ENCODE measurements around the gene TDRD15. TPM values are rescaled to one million over a fixed set of nuclear protein-coding genes. Genes with fewer than 3 reads are reported as not detected.

Gene TDRD15
- total and polyA plus RNA-seq, 2 of the 13 experiments (the other 11 are each of a cell fraction or from before 2014, with no cell fraction given): 0.12 to 0.29 TPM

DNA sequence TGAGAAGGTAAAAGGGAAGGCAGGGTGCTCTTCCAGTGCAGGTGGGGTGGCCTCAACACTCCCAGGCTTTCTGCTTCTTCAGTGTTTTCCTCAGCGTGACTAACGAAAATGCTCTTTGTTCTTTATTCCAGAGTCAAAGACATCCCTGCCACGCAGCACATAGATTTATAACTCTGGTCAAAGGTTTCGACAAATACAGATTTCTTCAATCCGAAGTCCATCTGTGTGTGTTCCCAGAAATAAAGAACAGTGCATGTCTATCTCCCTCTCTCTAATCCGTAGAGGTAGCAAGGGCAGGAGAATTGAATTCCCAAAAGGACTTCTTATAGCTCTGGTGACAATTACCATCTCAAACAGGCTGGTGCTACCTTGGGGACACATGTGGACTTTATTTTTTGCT is 26.4 kb upstream of the TDRD15 start (continued):
- TF ChIP-seq HNF1B (CRISPR knock-in tag; IDR thresholded peaks at IDR 0.05) (no peak), ZKSCAN8 (CRISPR knock-in tag; IDR thresholded peaks at IDR 0.05; ENCODE audit: borderline replicate concordance) (no peak), ARID3A (IDR thresholded peaks at IDR 0.05; ENCODE audit: low read depth, low read length) (peak; percentile 66), ISL2 (CRISPR knock-in tag; IDR thresholded peaks at IDR 0.05) (0 out of 2 replicates have a peak, but pooled peaks have one; percentile 22), ZNF782 (CRISPR knock-in tag; IDR thresholded peaks at IDR 0.05; ENCODE audit: borderline replicate concordance) (no peak), MEIS2 (CRISPR knock-in tag; IDR thresholded peaks at IDR 0.05) (0 out of 2 replicates have a peak, but pooled peaks have one; percentile 28), ZNF235 (CRISPR knock-in tag; IDR thresholded peaks at IDR 0.05; ENCODE audit: borderline replicate concordance) (no peak), ZNF253 (CRISPR knock-in tag; IDR thresholded peaks at IDR 0.05; ENCODE audit: borderline replicate concordance) (no peak), LCORL (IDR thresholded peaks at IDR 0.05) (no peak), LCORL (CRISPR knock-in tag; IDR thresholded peaks at IDR 0.05) (peak; percentile 4; the same call in 1 of the 2 replicates), RARA (CRISPR knock-in tag; IDR thresholded peaks at IDR 0.05) (0 out of 2 replicates have a peak, but pooled peaks have one; percentile 12), SRSF4 (IDR thresholded peaks at IDR 0.05; ENCODE audit: low read depth, low read length, poor library complexity, severe bottlenecking) (no peak), ZBTB20 (CRISPR knock-in tag; IDR thresholded peaks at IDR 0.05; ENCODE audit: borderline replicate concordance, low read depth) (no peak), ZNF282 (IDR thresholded peaks at IDR 0.05; ENCODE audit: partially characterized antibody) (no peak), PAX8 (CRISPR knock-in tag; IDR thresholded peaks at IDR 0.05; ENCODE audit: borderline replicate concordance) (no peak), HMG20A (CRISPR knock-in tag; IDR thresholded peaks at IDR 0.05; ENCODE audit: borderline replicate concordance) (peak; percentile 39; the same call in 1 of the 2 replicates), HNF4A (CRISPR knock-in tag; IDR thresholded peaks at IDR 0.05) (peak; percentile 87), NBN (conservative IDR thresholded peaks at IDR 0.05) (no peak), HDAC2 (CRISPR knock-in tag; IDR thresholded peaks at IDR 0.05) (peak; percentile 31; the same call in 1 of the 2 replicates)
- TF ChIP-seq, protein P1, sequence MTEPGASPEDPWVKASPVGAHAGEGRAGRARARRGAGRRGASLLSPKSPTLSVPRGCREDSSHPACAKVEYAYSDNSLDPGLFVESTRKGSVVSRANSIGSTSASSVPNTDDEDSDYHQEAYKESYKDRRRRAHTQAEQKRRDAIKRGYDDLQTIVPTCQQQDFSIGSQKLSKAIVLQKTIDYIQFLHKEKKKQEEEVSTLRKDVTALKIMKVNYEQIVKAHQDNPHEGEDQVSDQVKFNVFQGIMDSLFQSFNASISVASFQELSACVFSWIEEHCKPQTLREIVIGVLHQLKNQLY (CRISPR knock-in tag; IDR thresholded peaks at IDR 0.05): no peak
- TF ChIP-seq, protein P2, sequence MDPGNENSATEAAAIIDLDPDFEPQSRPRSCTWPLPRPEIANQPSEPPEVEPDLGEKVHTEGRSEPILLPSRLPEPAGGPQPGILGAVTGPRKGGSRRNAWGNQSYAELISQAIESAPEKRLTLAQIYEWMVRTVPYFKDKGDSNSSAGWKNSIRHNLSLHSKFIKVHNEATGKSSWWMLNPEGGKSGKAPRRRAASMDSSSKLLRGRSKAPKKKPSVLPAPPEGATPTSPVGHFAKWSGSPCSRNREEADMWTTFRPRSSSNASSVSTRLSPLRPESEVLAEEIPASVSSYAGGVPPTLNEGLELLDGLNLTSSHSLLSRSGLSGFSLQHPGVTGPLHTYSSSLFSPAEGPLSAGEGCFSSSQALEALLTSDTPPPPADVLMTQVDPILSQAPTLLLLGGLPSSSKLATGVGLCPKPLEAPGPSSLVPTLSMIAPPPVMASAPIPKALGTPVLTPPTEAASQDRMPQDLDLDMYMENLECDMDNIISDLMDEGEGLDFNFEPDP (CRISPR knock-in tag; conservative IDR thresholded peaks at IDR 0.05): no peak
- TF ChIP-seq, protein P3, sequence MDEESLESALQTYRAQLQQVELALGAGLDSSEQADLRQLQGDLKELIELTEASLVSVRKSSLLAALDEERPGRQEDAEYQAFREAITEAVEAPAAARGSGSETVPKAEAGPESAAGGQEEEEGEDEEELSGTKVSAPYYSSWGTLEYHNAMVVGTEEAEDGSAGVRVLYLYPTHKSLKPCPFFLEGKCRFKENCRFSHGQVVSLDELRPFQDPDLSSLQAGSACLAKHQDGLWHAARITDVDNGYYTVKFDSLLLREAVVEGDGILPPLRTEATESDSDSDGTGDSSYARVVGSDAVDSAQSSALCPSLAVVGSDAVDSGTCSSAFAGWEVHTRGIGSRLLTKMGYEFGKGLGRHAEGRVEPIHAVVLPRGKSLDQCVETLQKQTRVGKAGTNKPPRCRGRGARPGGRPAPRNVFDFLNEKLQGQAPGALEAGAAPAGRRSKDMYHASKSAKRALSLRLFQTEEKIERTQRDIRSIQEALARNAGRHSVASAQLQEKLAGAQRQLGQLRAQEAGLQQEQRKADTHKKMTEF (CRISPR knock-in tag; IDR thresholded peaks at IDR 0.05): no peak; the same call in 1 of the 2 replicates
- TF ChIP-seq, protein P4, sequence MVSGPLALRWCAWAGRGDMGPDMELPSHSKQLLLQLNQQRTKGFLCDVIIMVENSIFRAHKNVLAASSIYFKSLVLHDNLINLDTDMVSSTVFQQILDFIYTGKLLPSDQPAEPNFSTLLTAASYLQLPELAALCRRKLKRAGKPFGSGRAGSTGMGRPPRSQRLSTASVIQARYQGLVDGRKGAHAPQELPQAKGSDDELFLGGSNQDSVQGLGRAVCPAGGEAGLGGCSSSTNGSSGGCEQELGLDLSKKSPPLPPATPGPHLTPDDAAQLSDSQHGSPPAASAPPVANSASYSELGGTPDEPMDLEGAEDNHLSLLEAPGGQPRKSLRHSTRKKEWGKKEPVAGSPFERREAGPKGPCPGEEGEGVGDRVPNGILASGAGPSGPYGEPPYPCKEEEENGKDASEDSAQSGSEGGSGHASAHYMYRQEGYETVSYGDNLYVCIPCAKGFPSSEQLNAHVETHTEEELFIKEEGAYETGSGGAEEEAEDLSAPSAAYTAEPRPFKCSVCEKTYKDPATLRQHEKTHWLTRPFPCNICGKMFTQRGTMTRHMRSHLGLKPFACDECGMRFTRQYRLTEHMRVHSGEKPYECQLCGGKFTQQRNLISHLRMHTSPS (CRISPR knock-in tag; IDR thresholded peaks at IDR 0.05; ENCODE audit: low read depth): no peak

Measured in HepG2 (cell line).